ENCODE results near the gene RHOT1.
"Not testable (repeated sequence)": the region's sequence is repeated elsewhere in the genome, so short reads cannot be mapped to it uniquely, and the experiment has no call there.

The RHOT1 gene

DNA sequence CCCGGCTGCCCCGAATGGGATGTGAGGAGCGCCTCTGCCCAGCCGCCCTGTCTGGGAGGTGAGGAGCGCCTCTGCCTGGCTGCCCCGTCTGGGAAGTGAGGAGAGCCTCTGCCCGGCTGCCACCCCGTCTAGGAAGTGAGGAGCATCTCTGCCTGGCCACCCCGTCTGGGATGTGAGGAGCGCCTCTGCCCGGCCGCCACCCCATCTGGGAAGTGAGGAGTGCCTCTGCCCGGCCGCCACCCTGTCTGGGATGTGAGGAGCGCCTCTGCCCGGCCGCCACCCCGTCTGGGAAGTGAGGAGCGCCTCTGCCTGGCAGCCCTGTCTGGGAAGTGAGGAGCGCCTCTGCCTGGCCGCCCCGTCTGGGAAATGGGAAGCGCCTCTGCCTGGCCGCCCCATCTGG is 36.4 kb downstream of the RHOT1 start:
- not testable (repeated sequence) for H3K18ac ChIP-seq (ENCODE audit: low read length); H4K8ac ChIP-seq (ENCODE audit: low read depth, low read length); H4K12ac ChIP-seq (ENCODE audit: low read depth, low read length); H3K4me1 ChIP-seq (ENCODE audit: control insufficient read depth in 1 of 2, insufficient read depth in 2 of 2, low read length in 2 of 2); H3K4ac ChIP-seq (ENCODE audit: low read depth, low read length); H3K4me3 ChIP-seq (ENCODE audit: low read depth, low read length); H3K79me1 ChIP-seq (ENCODE audit: low read length); H3K4me2 ChIP-seq (ENCODE audit: low read length); H2BK120ac ChIP-seq (ENCODE audit: insufficient read depth, low read length, poor library complexity); H3K27me3 ChIP-seq (ENCODE audit: insufficient read depth, low read length); H3K27ac ChIP-seq (ENCODE audit: low read depth, low read length); H3K79me2 ChIP-seq (ENCODE audit: control insufficient read depth, insufficient read depth, low read length, poor library complexity); H2AFZ ChIP-seq (ENCODE audit: insufficient read depth, low read length, poor library complexity); H2AK5ac ChIP-seq (ENCODE audit: low read length); H3K9ac ChIP-seq (ENCODE audit: low read length); H2BK12ac ChIP-seq (ENCODE audit: low read length); H4K91ac ChIP-seq (ENCODE audit: low read depth, low read length); DNase-seq; H2BK5ac ChIP-seq (ENCODE audit: low read depth, low read length, poor library complexity); H3K14ac ChIP-seq (ENCODE audit: low read length); H3K23ac ChIP-seq (ENCODE audit: low read length)
- Histone ChIP-seq H3K36me3 (ENCODE audit: control insufficient read depth in 1 of 2, insufficient read depth in 2 of 2, low read length in 2 of 2) (peaks cover 31 to 37% of the 10 kb centered on the region in 2 experiments), H3K9me3 (ENCODE audit: insufficient read depth, low read depth, low read length) (peaks cover 21% of the 10 kb centered on the region)
- WGBS (ENCODE audit: extremely low coverage, insufficient coverage, insufficient read length), result no CpG with 5 or more reads among the region's 24 CpGs

DNA sequence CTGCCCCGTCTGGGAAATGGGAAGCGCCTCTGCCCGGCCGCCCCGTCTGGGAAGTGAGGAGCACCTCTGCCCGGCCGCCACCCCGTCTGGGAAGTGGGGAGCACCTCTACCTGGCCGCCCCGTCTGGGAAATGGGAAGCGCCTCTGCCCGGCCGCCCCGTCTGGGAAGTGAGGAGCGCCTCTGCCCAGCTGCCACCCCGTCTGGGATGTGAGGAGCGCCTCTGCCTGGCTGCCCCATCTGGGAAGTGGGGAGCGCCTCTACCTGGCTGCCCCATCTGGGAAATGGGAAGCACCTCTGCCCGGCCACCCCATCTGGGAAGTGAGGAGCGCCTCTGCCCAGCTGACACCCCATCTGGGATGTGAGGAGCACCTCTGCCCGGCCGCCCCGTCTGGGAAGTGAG is 36.8 kb downstream of the RHOT1 start:
- H3K14ac ChIP-seq (ENCODE audit: low read length); H4K91ac ChIP-seq (ENCODE audit: low read depth, low read length); H3K4me2 ChIP-seq (ENCODE audit: low read length); H2BK5ac ChIP-seq (ENCODE audit: low read depth, low read length, poor library complexity); H4K12ac ChIP-seq (ENCODE audit: low read depth, low read length); H3K9ac ChIP-seq (ENCODE audit: low read length); H3K18ac ChIP-seq (ENCODE audit: low read length); H4K8ac ChIP-seq (ENCODE audit: low read depth, low read length); H3K4me3 ChIP-seq (ENCODE audit: low read depth, low read length); H2BK12ac ChIP-seq (ENCODE audit: low read length); H3K27me3 ChIP-seq (ENCODE audit: insufficient read depth, low read length); H3K79me1 ChIP-seq (ENCODE audit: low read length); H2AFZ ChIP-seq (ENCODE audit: insufficient read depth, low read length, poor library complexity); H2AK5ac ChIP-seq (ENCODE audit: low read length); DNase-seq; H3K27ac ChIP-seq (ENCODE audit: low read depth, low read length); H3K4ac ChIP-seq (ENCODE audit: low read depth, low read length); H2BK120ac ChIP-seq (ENCODE audit: insufficient read depth, low read length, poor library complexity); H3K4me1 ChIP-seq (ENCODE audit: control insufficient read depth in 1 of 2, insufficient read depth in 2 of 2, low read length in 2 of 2); H3K79me2 ChIP-seq (ENCODE audit: control insufficient read depth, insufficient read depth, low read length, poor library complexity); H3K23ac ChIP-seq (ENCODE audit: low read length): not testable (repeated sequence)
- peaks cover 21% of the 10 kb centered on the region for H3K9me3 ChIP-seq (ENCODE audit: insufficient read depth, low read depth, low read length)
- no CpG with 5 or more reads among the region's 23 CpGs for WGBS (ENCODE audit: extremely low coverage, insufficient coverage, insufficient read length)
- peaks cover 31 to 37% of the 10 kb centered on the region in 2 experiments for H3K36me3 ChIP-seq (ENCODE audit: control insufficient read depth in 1 of 2, insufficient read depth in 2 of 2, low read length in 2 of 2)

DNA sequence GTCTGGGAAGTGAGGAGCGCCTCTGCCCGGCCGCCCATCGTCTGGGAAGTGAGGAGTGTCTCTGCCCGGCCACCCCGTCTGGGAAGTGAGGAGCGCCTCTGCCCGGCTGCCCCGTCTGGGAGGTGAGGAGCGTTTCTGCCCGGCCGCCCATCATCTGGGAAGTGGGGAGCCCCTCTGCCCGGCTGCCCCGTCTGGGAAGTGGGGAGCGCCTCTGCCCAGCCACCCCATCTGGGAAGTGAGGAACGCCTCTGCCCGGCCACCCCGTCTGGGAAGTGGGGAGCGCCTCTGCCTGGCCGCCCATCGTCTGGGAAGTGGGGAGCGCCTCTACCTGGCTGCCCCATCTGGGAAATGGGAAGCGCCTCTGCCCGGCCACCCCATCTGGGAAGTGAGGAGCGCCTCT is 37.2 kb downstream of the RHOT1 start:
- H4K91ac ChIP-seq (ENCODE audit: low read depth, low read length); H2AFZ ChIP-seq (ENCODE audit: insufficient read depth, low read length, poor library complexity); H3K9ac ChIP-seq (ENCODE audit: low read length); H2BK12ac ChIP-seq (ENCODE audit: low read length); H2AK5ac ChIP-seq (ENCODE audit: low read length); H3K4me3 ChIP-seq (ENCODE audit: low read depth, low read length); H3K79me2 ChIP-seq (ENCODE audit: control insufficient read depth, insufficient read depth, low read length, poor library complexity); H3K4me1 ChIP-seq (ENCODE audit: control insufficient read depth in 1 of 2, insufficient read depth in 2 of 2, low read length in 2 of 2); H3K4ac ChIP-seq (ENCODE audit: low read depth, low read length); H3K4me2 ChIP-seq (ENCODE audit: low read length); DNase-seq; H3K23ac ChIP-seq (ENCODE audit: low read length); H3K18ac ChIP-seq (ENCODE audit: low read length); H3K14ac ChIP-seq (ENCODE audit: low read length); H4K8ac ChIP-seq (ENCODE audit: low read depth, low read length); H2BK120ac ChIP-seq (ENCODE audit: insufficient read depth, low read length, poor library complexity); H3K79me1 ChIP-seq (ENCODE audit: low read length); H2BK5ac ChIP-seq (ENCODE audit: low read depth, low read length, poor library complexity); H4K12ac ChIP-seq (ENCODE audit: low read depth, low read length); H3K27ac ChIP-seq (ENCODE audit: low read depth, low read length); H3K27me3 ChIP-seq (ENCODE audit: insufficient read depth, low read length): not testable (repeated sequence)
- Histone ChIP-seq H3K36me3 (ENCODE audit: control insufficient read depth in 1 of 2, insufficient read depth in 2 of 2, low read length in 2 of 2) (peaks cover 31 to 37% of the 10 kb centered on the region in 2 experiments), H3K9me3 (ENCODE audit: insufficient read depth, low read depth, low read length) (peaks cover 21% of the 10 kb centered on the region)
- no CpG with 5 or more reads among the region's 25 CpGs for WGBS (ENCODE audit: extremely low coverage, insufficient coverage, insufficient read length)

DNA sequence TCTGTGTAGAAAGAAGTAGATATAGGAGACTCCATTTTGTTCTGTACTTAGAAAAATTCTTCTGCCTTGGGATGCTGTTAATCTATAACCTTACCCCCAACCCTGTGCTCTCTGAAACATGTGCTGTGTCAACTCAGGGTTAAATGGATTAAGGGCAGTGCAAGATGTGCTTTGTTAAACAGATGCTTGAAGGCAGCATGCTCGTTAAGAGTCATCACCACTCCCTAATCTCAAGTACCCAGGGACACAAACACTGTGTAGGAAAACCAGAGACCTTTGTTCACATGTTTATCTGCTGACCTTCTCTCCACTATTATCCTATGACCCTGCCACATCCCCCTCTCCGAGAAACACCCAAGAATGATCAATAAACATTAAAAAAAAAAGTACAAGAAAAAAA is 38.0 kb downstream of the RHOT1 start:
- not testable (repeated sequence) for H3K79me2 ChIP-seq (ENCODE audit: control insufficient read depth, insufficient read depth, low read length, poor library complexity); H2AK5ac ChIP-seq (ENCODE audit: low read length); H3K4me1 ChIP-seq (ENCODE audit: control insufficient read depth in 1 of 2, insufficient read depth in 2 of 2, low read length in 2 of 2); H2AFZ ChIP-seq (ENCODE audit: insufficient read depth, low read length, poor library complexity); H3K4ac ChIP-seq (ENCODE audit: low read depth, low read length); H3K4me3 ChIP-seq (ENCODE audit: low read depth, low read length); H3K27ac ChIP-seq (ENCODE audit: low read depth, low read length); H4K8ac ChIP-seq (ENCODE audit: low read depth, low read length); H4K12ac ChIP-seq (ENCODE audit: low read depth, low read length); H2BK120ac ChIP-seq (ENCODE audit: insufficient read depth, low read length, poor library complexity); H3K4me2 ChIP-seq (ENCODE audit: low read length); H3K18ac ChIP-seq (ENCODE audit: low read length); H3K79me1 ChIP-seq (ENCODE audit: low read length); H3K9ac ChIP-seq (ENCODE audit: low read length); H2BK12ac ChIP-seq (ENCODE audit: low read length); H2BK5ac ChIP-seq (ENCODE audit: low read depth, low read length, poor library complexity); H3K27me3 ChIP-seq (ENCODE audit: insufficient read depth, low read length); H3K14ac ChIP-seq (ENCODE audit: low read length); H3K23ac ChIP-seq (ENCODE audit: low read length); H4K91ac ChIP-seq (ENCODE audit: low read depth, low read length); DNase-seq
- no CpG with 5 or more reads among the region's 2 CpGs for WGBS (ENCODE audit: extremely low coverage, insufficient coverage, insufficient read length)
- Histone ChIP-seq H3K9me3 (ENCODE audit: insufficient read depth, low read depth, low read length) (peaks cover 21% of the 10 kb centered on the region), H3K36me3 (ENCODE audit: control insufficient read depth in 1 of 2, insufficient read depth in 2 of 2, low read length in 2 of 2) (peaks cover 31 to 37% of the 10 kb centered on the region in 2 experiments)

All from trophoblast cell (in vitro differentiated cells and primary cell).